ENCODE measurements around the gene PALD1. TPM values are rescaled to one million over a fixed set of nuclear protein-coding genes. Genes with fewer than 3 reads are reported as not detected.

The PALD1 gene
- total and polyA plus RNA-seq, 2 of the 13 experiments (the other 11 are each of a cell fraction or from before 2014, with no cell fraction given) = 0.07 to 0.09 TPM

DNA sequence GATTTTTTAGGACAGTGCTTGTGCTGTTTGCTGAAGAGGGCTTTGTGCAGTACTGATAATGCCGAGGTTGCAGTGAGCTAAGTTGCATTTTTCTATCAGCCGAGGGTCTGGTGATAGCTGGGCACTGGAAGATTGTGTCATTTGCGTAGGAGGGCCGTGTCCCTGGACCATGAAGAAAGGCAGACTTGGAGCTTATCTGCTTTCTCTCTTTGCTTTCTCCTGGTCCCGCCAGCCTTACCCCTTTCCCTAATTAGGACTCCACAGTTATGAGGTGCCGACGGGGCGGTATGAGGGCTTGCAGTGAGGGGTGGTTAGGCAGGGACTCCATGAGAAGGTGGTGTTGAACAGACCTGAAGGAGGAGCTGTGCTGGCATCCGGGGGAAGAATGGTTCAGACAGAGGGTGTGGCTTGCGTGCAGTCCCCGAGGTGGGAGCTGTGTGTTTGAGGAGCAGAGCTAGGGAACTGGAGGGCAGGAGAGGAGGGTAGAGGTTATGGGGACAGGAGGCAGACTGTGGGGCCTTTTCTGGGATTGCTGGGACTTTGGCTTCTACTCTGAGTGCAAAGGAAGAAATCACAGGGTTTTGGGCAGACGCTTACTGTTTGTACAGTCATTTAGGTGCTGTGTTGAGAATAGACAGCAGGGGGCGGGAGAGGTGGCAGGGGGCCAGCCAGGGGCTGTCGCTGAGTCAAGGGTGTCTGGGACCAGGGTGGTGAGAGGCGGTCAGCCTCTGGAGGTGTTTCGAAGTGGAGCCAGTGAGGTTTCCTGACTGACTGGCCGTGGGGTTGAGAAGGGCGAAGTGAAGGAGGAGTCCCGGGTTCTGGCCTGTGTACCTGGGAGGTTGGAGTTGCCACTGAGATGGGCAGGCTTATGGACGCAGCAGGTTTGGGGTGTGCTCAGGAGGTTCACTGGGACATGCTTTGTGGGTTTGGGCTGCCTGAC is 80.6 kb downstream of the PALD1 start (continued):
- TF ChIP-seq FOSL2 (CRISPR knock-in tag; IDR thresholded peaks at IDR 0.05) = no peak
- no peak for TF ChIP-seq RARA (CRISPR knock-in tag; IDR thresholded peaks at IDR 0.05)
- TF ChIP-seq MXI1 (IDR thresholded peaks at IDR 0.05; ENCODE audit: borderline replicate concordance, low read depth, low read length) = no peak
- TF ChIP-seq SOX6 (IDR thresholded peaks at IDR 0.05) = no peak
- TF ChIP-seq SOX6 (CRISPR knock-in tag; IDR thresholded peaks at IDR 0.05) = 0 out of 2 replicates have a peak, but pooled peaks have one; percentile 9
- TF ChIP-seq ZNF329 (CRISPR knock-in tag; IDR thresholded peaks at IDR 0.05; ENCODE audit: low read depth) = no peak
- TF ChIP-seq, protein P1, sequence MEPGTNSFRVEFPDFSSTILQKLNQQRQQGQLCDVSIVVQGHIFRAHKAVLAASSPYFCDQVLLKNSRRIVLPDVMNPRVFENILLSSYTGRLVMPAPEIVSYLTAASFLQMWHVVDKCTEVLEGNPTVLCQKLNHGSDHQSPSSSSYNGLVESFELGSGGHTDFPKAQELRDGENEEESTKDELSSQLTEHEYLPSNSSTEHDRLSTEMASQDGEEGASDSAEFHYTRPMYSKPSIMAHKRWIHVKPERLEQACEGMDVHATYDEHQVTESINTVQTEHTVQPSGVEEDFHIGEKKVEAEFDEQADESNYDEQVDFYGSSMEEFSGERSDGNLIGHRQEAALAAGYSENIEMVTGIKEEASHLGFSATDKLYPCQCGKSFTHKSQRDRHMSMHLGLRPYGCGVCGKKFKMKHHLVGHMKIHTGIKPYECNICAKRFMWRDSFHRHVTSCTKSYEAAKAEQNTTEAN (CRISPR knock-in tag; conservative IDR thresholded peaks at IDR 0.05) = no peak
- TF ChIP-seq, protein P2, sequence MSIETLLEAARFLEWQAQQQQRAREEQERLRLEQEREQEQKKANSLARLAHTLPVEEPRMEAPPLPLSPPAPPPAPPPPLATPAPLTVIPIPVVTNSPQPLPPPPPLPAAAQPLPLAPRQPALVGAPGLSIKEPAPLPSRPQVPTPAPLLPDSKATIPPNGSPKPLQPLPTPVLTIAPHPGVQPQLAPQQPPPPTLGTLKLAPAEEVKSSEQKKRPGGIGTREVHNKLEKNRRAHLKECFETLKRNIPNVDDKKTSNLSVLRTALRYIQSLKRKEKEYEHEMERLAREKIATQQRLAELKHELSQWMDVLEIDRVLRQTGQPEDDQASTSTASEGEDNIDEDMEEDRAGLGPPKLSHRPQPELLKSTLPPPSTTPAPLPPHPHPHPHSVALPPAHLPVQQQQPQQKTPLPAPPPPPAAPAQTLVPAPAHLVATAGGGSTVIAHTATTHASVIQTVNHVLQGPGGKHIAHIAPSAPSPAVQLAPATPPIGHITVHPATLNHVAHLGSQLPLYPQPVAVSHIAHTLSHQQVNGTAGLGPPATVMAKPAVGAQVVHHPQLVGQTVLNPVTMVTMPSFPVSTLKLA (IDR thresholded peaks at IDR 0.05) = no peak
- no peak for TF ChIP-seq ZSCAN29 (CRISPR knock-in tag; conservative IDR thresholded peaks at IDR 0.05)
- TF ChIP-seq, protein P3, sequence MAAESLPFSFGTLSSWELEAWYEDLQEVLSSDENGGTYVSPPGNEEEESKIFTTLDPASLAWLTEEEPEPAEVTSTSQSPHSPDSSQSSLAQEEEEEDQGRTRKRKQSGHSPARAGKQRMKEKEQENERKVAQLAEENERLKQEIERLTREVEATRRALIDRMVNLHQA (CRISPR knock-in tag; IDR thresholded peaks at IDR 0.05) = no peak
- no peak for TF ChIP-seq ZNF260 (CRISPR knock-in tag; IDR thresholded peaks at IDR 0.05; ENCODE audit: borderline replicate concordance, low read depth)
- no peak for TF ChIP-seq FOXM1 (CRISPR knock-in tag; IDR thresholded peaks at IDR 0.05)
- TF ChIP-seq, protein P4, sequence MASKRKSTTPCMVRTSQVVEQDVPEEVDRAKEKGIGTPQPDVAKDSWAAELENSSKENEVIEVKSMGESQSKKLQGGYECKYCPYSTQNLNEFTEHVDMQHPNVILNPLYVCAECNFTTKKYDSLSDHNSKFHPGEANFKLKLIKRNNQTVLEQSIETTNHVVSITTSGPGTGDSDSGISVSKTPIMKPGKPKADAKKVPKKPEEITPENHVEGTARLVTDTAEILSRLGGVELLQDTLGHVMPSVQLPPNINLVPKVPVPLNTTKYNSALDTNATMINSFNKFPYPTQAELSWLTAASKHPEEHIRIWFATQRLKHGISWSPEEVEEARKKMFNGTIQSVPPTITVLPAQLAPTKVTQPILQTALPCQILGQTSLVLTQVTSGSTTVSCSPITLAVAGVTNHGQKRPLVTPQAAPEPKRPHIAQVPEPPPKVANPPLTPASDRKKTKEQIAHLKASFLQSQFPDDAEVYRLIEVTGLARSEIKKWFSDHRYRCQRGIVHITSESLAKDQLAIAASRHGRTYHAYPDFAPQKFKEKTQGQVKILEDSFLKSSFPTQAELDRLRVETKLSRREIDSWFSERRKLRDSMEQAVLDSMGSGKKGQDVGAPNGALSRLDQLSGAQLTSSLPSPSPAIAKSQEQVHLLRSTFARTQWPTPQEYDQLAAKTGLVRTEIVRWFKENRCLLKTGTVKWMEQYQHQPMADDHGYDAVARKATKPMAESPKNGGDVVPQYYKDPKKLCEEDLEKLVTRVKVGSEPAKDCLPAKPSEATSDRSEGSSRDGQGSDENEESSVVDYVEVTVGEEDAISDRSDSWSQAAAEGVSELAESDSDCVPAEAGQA (IDR thresholded peaks at IDR 0.05; ENCODE audit: low read depth) = no peak
- TF ChIP-seq, protein P4 (CRISPR knock-in tag; IDR thresholded peaks at IDR 0.05; ENCODE audit: borderline replicate concordance) = no peak
- TF ChIP-seq, protein P5, sequence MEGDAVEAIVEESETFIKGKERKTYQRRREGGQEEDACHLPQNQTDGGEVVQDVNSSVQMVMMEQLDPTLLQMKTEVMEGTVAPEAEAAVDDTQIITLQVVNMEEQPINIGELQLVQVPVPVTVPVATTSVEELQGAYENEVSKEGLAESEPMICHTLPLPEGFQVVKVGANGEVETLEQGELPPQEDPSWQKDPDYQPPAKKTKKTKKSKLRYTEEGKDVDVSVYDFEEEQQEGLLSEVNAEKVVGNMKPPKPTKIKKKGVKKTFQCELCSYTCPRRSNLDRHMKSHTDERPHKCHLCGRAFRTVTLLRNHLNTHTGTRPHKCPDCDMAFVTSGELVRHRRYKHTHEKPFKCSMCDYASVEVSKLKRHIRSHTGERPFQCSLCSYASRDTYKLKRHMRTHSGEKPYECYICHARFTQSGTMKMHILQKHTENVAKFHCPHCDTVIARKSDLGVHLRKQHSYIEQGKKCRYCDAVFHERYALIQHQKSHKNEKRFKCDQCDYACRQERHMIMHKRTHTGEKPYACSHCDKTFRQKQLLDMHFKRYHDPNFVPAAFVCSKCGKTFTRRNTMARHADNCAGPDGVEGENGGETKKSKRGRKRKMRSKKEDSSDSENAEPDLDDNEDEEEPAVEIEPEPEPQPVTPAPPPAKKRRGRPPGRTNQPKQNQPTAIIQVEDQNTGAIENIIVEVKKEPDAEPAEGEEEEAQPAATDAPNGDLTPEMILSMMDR (CRISPR knock-in tag; IDR thresholded peaks at IDR 0.05) = peak; percentile 76
- TF ChIP-seq ZNF678 (CRISPR knock-in tag; IDR thresholded peaks at IDR 0.05) = no peak
- TF ChIP-seq ZNF460 (CRISPR knock-in tag; IDR thresholded peaks at IDR 0.05; ENCODE audit: borderline replicate concordance) = no peak
- TF ChIP-seq RBFOX2 (IDR thresholded peaks at IDR 0.05; ENCODE audit: low read depth, low read length) = no peak

Measured in HepG2 (cell line).